CD14-positive monocyte (primary cell): Measurements from ENCODE around the gene LRRTM4. TPM values are rescaled to one million over a fixed set of nuclear protein-coding genes. Genes with fewer than 3 reads are reported as not detected.

ENCODE experiments used
- DNase-seq, 3 donors: peaks; one replicate each; pipeline ENCODE4 v3.0.0-alpha.2; 2011 to 2022
- H2AFZ ChIP-seq: 2 replicates; pipeline ENCODE4 v1.6.0; 2012; ENCODE audit warnings: mild to moderate bottlenecking, low read depth, low read length, inconsistent platforms; ENCODE audit not compliant: insufficient read depth, poor library complexity, severe bottlenecking
- H3K27ac ChIP-seq, 2 donors: 1 replicate in 1 of 2; 2 replicates in 1 of 2; pipeline ENCODE4 v1.5.1; 2012 to 2013; ENCODE audit warnings: low read length in 2 of 2, control low read depth in 1 of 2, inconsistent platforms in 1 of 2, low read depth in 1 of 2, mild to moderate bottlenecking in 1 of 2
- H3K27me3 ChIP-seq, 2 donors: one replicate each; pipeline versions ENCODE4 v1.6.0 to v1.6.1; 2011 to 2013; ENCODE audit warnings: low read length in 2 of 2; ENCODE audit not compliant: control insufficient read depth in 2 of 2, insufficient read depth in 2 of 2
- H3K36me3 ChIP-seq, 2 donors: replicated peaks in 1 of 2; 1 replicate in 1 of 2; 2 replicates in 1 of 2; pipeline versions ENCODE4 v1.5.1 to v1.6.1; 2012 to 2013; ENCODE audit warnings: low read length in 2 of 2, control low read depth in 1 of 2, inconsistent platforms in 1 of 2, mild to moderate bottlenecking in 1 of 2; ENCODE audit not compliant: insufficient read depth in 2 of 2, control insufficient read depth in 1 of 2
- H3K4me1 ChIP-seq, 2 donors: 1 replicate in 1 of 2; 2 replicates in 1 of 2; pipeline versions ENCODE4 v1.5.1 to v1.6.1; 2012 to 2013; ENCODE audit warnings: low read length in 2 of 2, control low read depth in 1 of 2, inconsistent platforms in 1 of 2, mild to moderate bottlenecking in 1 of 2, moderate library complexity in 1 of 2; ENCODE audit not compliant: insufficient read depth in 2 of 2, control insufficient read depth in 1 of 2
- H3K4me2 ChIP-seq: replicated peaks from 2 replicates; pipeline ENCODE3; 2012; ENCODE audit warnings: low read length, moderate library complexity, mild to moderate bottlenecking; ENCODE audit not compliant: poor library complexity, severe bottlenecking; ENCODE audit errors: extremely low read depth
- H3K4me3 ChIP-seq, 3 experiments: fragments of 200-600 bp in 1 of 3; sonication (generic) in 1 of 3; replicated peaks in 1 of 3; 1 replicate in 2 of 3; 2 replicates in 1 of 3; pipeline ENCODE4 v1.5.1; 2011 to 2013; ENCODE audit warnings: low read length in 3 of 3, mild to moderate bottlenecking in 3 of 3, control low read depth in 2 of 3, low read depth in 2 of 3, inconsistent platforms in 1 of 3, moderate library complexity in 1 of 3
- H3K79me2 ChIP-seq: 2 replicates; pipeline ENCODE4 v1.6.0; 2012; ENCODE audit warnings: mild to moderate bottlenecking, control low read depth, inconsistent platforms, low read length, moderate library complexity; ENCODE audit not compliant: insufficient read depth
- H3K9ac ChIP-seq: 2 replicates; pipeline ENCODE4 v1.6.0; 2017; ENCODE audit warnings: low read length, mild to moderate bottlenecking; ENCODE audit not compliant: insufficient read depth, poor library complexity, severe bottlenecking
- H3K9me3 ChIP-seq, 2 donors: replicated peaks in 1 of 2; 1 replicate in 1 of 2; 2 replicates in 1 of 2; pipeline versions ENCODE4 v1.5.1 to v1.6.1; 2012 to 2013; ENCODE audit warnings: low read length in 2 of 2, control low read depth in 1 of 2; ENCODE audit not compliant: control insufficient read depth in 1 of 2, insufficient read depth in 1 of 2
- H4K20me1 ChIP-seq: 2 replicates; pipeline ENCODE4 v1.6.0; 2012; ENCODE audit warnings: mild to moderate bottlenecking, low read length, control low read depth, moderate library complexity; ENCODE audit not compliant: insufficient read depth
- H3K27ac Mint-ChIP-seq, 7 donors: one replicate each; pipeline ENCODE4 v1.8.0; 2020; ENCODE audit warnings: mild to moderate bottlenecking in 7 of 7, mixed read lengths in 7 of 7, moderate library complexity in 6 of 7, inconsistent platforms in 2 of 7
- H3K27me3 Mint-ChIP-seq, 3 donors: one replicate each; pipeline ENCODE4 v1.8.0; 2021 to 2022; ENCODE audit warnings: low read depth in 3 of 3, mild to moderate bottlenecking in 3 of 3, mixed read lengths in 3 of 3, moderate library complexity in 3 of 3, inconsistent platforms in 1 of 3
- H3K36me3 Mint-ChIP-seq, 2 donors: one replicate each; pipeline ENCODE4 v1.8.0; 2020; ENCODE audit warnings: mixed read lengths in 2 of 2, inconsistent platforms in 1 of 2, mild to moderate bottlenecking in 1 of 2
- H3K4me1 Mint-ChIP-seq: one replicate; pipeline ENCODE4 v1.8.0; 2020; ENCODE audit warnings: mild to moderate bottlenecking, mixed read lengths
- H3K4me3 Mint-ChIP-seq, 2 donors: one replicate each; pipeline ENCODE4 v1.8.0; 2020; ENCODE audit warnings: mild to moderate bottlenecking in 2 of 2, mixed read lengths in 2 of 2, moderate library complexity in 1 of 2
- H3K9me3 Mint-ChIP-seq, 7 donors: one replicate each; pipeline ENCODE4 v1.8.0; 2020 to 2022; ENCODE audit warnings: mixed read lengths in 7 of 7, mild to moderate bottlenecking in 6 of 7, moderate library complexity in 6 of 7, inconsistent platforms in 2 of 7
- WGBS: methylation state at CpG from one replicate; pipeline ENCODE4 v1.1.5; 2013; ENCODE audit warnings: missing lambda C conversion rate; ENCODE audit not compliant: insufficient coverage; 5-methylcytosine and 5-hydroxymethylcytosine counted together
- intact Hi-C, 2 donors: fragments of 100-400 bp; cut with micrococcal nuclease; formaldehyde crosslinking; loops; one replicate each; pipeline versions ENCODE4 v1.15.0 to v1.15.1; 2023
- polyA plus RNA-seq, 3 donors: library from polyadenylated mRNA; depleted of rRNA in 1 of 3; unstranded in 2 of 3; stranded (reverse) in 1 of 3; fragments of 300-500 nt in 2 of 3; fragments of >200 nt in 1 of 3; fragmentation: Illumina TruSeq in 2 of 3; gene quantifications; 1 replicate in 2 of 3; 2 replicates in 1 of 3; pipeline ENCODE4 v1.2.3, GENCODE V29; 2012 to 2021
- TF ChIP-seq, protein P1 (sequence below): fragments of 200-600 bp; IDR thresholded peaks from one replicate; pipeline ENCODE4 v1.8.0; 2022; ENCODE audit warnings: antibody characterized with exemption, mild to moderate bottlenecking

Gene LRRTM4
- polyA plus RNA-seq, 3 donors: not detected

DNA sequence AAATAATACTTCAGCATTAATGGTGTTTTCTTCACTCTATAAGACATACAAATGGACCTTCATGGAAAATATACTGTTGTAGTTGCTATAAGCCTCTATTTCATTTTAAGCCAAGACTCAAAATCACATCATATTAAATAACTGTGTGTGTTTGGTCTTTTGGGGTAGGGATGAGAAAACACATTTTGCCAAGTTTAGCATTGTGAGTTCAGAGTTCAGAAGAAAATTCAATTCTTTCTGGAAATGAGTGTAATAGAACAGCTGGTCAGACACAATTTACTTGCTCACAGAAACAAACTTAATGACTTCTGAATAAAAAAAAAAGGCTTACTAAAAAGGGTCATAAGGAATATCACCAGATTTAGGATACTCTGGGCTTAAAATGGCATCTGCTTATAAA lies 149.5 kb downstream of the LRRTM4 start:
- Histone ChIP-seq H4K20me1 (no peaks in the 10 kb centered on the region), H3K4me2 (no peak overlapping the region), H3K27me3 (no peaks in the 10 kb centered on the region), H3K36me3 (no peaks in the 10 kb centered on the region), H3K9ac (no peak overlapping the region), H3K4me1 (no peaks in the 10 kb centered on the region), H3K79me2 (no peaks in the 10 kb centered on the region), H3K4me3 (no peak overlapping the region), H3K9me3 (no peaks in the 10 kb centered on the region), H3K27ac (no peak overlapping the region), H2AFZ (no peak overlapping the region)
- no peak overlapping the region for H3K4me3 Mint-ChIP-seq
- no peaks in the 10 kb centered on the region for H3K36me3 Mint-ChIP-seq
- H3K27ac Mint-ChIP-seq: no peak overlapping the region
- TF ChIP-seq, protein P1, sequence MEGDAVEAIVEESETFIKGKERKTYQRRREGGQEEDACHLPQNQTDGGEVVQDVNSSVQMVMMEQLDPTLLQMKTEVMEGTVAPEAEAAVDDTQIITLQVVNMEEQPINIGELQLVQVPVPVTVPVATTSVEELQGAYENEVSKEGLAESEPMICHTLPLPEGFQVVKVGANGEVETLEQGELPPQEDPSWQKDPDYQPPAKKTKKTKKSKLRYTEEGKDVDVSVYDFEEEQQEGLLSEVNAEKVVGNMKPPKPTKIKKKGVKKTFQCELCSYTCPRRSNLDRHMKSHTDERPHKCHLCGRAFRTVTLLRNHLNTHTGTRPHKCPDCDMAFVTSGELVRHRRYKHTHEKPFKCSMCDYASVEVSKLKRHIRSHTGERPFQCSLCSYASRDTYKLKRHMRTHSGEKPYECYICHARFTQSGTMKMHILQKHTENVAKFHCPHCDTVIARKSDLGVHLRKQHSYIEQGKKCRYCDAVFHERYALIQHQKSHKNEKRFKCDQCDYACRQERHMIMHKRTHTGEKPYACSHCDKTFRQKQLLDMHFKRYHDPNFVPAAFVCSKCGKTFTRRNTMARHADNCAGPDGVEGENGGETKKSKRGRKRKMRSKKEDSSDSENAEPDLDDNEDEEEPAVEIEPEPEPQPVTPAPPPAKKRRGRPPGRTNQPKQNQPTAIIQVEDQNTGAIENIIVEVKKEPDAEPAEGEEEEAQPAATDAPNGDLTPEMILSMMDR: no peak
- intact Hi-C loops: no loop called here
- no peak for DNase-seq
- peaks cover 0 to 2% (median 0%) of the 10 kb centered on the region in 3 donors for H3K27me3 Mint-ChIP-seq
- H3K4me1 Mint-ChIP-seq: no peaks in the 10 kb centered on the region
- H3K9me3 Mint-ChIP-seq: peaks cover 0 to 3% (median 0%) of the 10 kb centered on the region in 7 donors

DNA sequence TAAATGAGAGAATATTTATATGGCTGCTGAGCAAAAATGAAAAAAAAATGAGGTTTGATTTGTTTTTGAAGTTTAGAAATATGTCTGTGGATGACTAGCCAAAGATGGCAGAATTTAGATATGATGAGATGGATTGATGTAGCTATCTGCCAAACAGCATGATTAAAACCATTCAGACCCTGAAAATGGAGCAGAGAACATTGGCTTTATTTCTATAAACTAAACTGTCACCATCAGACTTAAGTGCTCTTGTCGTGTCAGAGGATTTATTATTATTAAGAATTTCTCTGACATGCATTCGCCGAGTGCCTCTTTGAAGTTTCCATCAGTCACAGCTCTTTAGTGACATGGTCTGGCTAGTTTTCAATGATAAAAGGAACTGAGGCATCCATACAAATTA lies 151.7 kb downstream of the LRRTM4 start:
- Histone ChIP-seq H4K20me1 (no peaks in the 10 kb centered on the region), H3K36me3 (no peaks in the 10 kb centered on the region), H3K27me3 (no peaks in the 10 kb centered on the region), H3K4me2 (no peak overlapping the region), H3K79me2 (no peaks in the 10 kb centered on the region), H3K4me3 (no peak overlapping the region), H2AFZ (no peak overlapping the region), H3K27ac (no peak overlapping the region), H3K4me1 (no peaks in the 10 kb centered on the region), H3K9me3 (no peaks in the 10 kb centered on the region), H3K9ac (no peak overlapping the region)
- no peak for DNase-seq
- WGBS: no CpG with 5 or more reads among the region's 3 CpGs
- TF ChIP-seq, protein P1: no peak
- Mint-ChIP-seq H3K9me3 (peaks cover 0 to 3% (median 0%) of the 10 kb centered on the region in 7 donors), H3K36me3 (no peaks in the 10 kb centered on the region), H3K4me1 (no peaks in the 10 kb centered on the region), H3K4me3 (no peak overlapping the region), H3K27ac (no peak overlapping the region), H3K27me3 (peaks cover 0 to 2% (median 0%) of the 10 kb centered on the region in 3 donors)
- intact Hi-C loops: no loop called here
